ENCODE results near the gene POFUT1. TPM values are rescaled to one million over a fixed set of nuclear protein-coding genes. Genes with fewer than 3 reads are reported as not detected.

Gene POFUT1
- polyA plus RNA-seq, 2 donors: 5.2 to 7.8 TPM

DNA sequence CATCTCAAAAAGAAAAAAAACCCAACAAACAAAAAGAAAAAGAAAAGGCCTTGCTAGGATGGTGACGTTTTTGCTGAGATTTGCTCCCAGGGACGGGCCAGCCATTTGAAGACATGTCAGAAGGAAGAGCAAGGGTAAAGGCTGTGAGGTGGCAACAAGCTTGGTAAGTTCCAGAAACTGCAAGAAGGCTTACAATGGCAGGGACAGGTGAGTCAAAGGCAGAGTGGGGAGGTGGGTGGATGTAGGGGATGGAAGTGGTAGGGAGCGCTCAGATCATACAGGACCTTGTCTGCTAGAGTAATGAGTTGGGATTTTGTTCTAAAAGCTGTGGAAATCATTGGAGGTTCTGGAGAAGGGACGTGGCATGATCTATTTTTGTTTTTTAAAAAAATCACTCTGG lies 74.0 kb downstream of the POFUT1 start:
- peaks cover 0 to 2% of the 10 kb centered on the region in 2 donors for H3K36me3 ChIP-seq (ENCODE audit: control insufficient read depth in 2 of 2, insufficient read depth in 2 of 2, low read length in 1 of 2)
- H3K27me3 ChIP-seq (ENCODE audit: control insufficient read depth in 1 of 2, insufficient read depth in 2 of 2, low read length in 2 of 2): no peaks in the 10 kb centered on the region
- no peak overlapping the region for H3K27ac ChIP-seq (ENCODE audit: low read depth in 2 of 2, low read length in 1 of 2)
- no peaks in the 10 kb centered on the region for H3K9me3 ChIP-seq (ENCODE audit: control insufficient read depth in 2 of 2, insufficient read depth in 1 of 2, low read depth in 1 of 2, low read length in 1 of 2)
- 81 to 90% methylated on average over 4 of the region's 4 CpGs for WGBS, 2 donors
- no peak overlapping the region for H3K4me3 ChIP-seq (ENCODE audit: low read depth in 1 of 2, low read length in 2 of 2)
- H3K4me1 ChIP-seq (ENCODE audit: control insufficient read depth in 2 of 2, insufficient read depth in 2 of 2, low read length in 1 of 2): peaks cover 0 to 7% of the 10 kb centered on the region in 2 donors

DNA sequence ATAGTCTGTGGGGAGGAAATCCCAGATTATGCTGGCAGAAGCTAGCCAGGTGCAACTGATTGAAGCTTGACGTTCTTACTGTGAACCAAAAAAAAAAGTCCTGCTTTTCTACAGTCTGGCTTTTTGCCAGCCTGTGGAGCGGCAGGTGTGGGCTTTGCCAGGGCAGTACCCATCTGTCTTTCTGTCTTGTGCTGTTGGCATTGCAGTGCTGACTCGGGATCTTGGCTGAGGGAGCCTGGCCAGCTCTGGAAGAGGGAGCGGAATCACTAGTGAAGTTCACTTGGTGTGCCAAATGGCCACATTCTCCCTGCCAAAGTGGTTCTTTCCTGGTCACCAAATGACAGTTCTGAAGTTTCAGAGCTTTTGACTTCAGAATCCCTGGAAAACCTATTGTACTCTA lies 74.8 kb downstream of the POFUT1 start:
- no peak overlapping the region for H3K27ac ChIP-seq (ENCODE audit: low read depth in 2 of 2, low read length in 1 of 2)
- peaks cover 0 to 4% of the 10 kb centered on the region in 2 donors for H3K4me1 ChIP-seq (ENCODE audit: control insufficient read depth in 2 of 2, insufficient read depth in 2 of 2, low read length in 1 of 2)
- WGBS, 2 donors: 30 to 33% methylated on average over 4 of the region's 4 CpGs
- H3K36me3 ChIP-seq (ENCODE audit: control insufficient read depth in 2 of 2, insufficient read depth in 2 of 2, low read length in 1 of 2): peaks cover 0 to 2% of the 10 kb centered on the region in 2 donors
- H3K27me3 ChIP-seq (ENCODE audit: control insufficient read depth in 1 of 2, insufficient read depth in 2 of 2, low read length in 2 of 2): no peaks in the 10 kb centered on the region
- H3K4me3 ChIP-seq (ENCODE audit: low read depth in 1 of 2, low read length in 2 of 2): no peak overlapping the region
- no peaks in the 10 kb centered on the region for H3K9me3 ChIP-seq (ENCODE audit: control insufficient read depth in 2 of 2, insufficient read depth in 1 of 2, low read depth in 1 of 2, low read length in 1 of 2)

DNA sequence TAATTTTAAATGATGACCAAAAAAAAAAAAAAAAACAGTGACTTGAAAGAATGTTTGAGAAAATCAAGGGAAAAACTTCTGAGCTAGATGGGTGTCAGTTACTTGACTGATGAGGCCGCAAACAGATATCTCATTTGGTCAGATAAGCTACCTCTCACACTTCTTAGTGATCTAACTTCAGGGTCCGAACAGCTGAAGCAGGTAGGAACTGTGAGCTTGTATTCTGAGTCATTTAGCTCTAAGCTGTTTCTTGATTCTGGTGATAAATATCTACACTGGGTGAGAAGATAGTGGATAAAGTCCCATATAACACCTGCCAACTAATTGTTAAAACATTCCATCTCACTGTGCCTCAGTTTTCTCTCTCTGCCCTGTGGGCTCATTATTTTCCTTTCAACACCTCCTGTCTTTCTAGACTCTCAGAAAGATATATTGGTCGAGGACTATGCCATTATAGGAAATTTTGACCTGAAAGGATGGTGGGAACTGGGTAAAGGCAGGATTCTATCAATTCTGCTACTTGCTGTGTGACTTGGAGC lies 77.5 kb downstream of the POFUT1 start:
- Histone ChIP-seq H3K27ac (ENCODE audit: low read depth in 2 of 2, low read length in 1 of 2) (peak overlapping the region in 1 of 2 donors; percentile 13), H3K4me3 (ENCODE audit: low read depth in 1 of 2, low read length in 2 of 2) (no peak overlapping the region)
- WGBS, 2 donors: 56 to 64% methylated on average over 3 of the region's 3 CpGs

DNA sequence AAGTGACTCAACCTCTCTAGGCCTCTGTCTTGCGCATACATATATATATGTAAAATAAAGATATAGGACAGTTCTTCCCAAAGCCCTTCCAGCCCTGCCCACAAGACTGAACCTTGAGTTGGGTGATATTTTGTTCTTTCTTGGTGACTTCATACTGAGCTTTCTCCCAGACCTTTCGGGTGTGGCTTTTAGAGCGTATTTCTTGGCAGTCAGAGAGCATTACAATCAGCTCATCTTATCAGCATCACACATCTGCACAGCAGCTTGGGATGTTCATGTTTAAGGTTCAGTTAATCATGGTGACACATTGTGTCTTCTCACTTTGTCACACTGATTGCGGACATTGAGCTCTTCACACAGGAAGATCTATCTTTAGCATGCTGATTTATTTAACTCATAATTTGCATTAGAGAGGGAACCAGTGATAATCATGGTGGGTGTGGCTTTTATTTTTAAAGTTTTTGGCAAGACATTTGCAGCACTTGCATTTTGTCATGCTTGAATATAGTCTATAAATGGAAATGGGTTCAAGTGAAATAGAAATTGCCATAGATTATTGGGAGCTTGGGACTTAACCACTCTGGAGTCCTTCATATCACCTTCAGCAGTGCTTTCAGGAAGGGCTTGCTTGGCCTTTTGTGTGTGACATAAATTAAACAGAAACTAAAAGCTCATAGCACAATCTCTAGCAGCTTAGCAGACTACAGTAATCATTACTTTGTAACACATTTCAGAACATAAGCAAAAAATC lies 78.1 kb downstream of the POFUT1 start:
- no peak overlapping the region for H3K4me3 ChIP-seq (ENCODE audit: low read depth in 1 of 2, low read length in 2 of 2)
- H3K36me3 ChIP-seq (ENCODE audit: control insufficient read depth in 2 of 2, insufficient read depth in 2 of 2, low read length in 1 of 2): peaks cover 0 to 2% of the 10 kb centered on the region in 2 donors
- no peaks in the 10 kb centered on the region for H3K4me1 ChIP-seq (ENCODE audit: control insufficient read depth in 2 of 2, insufficient read depth in 2 of 2, low read length in 1 of 2)
- peak overlapping the region in 1 of 2 donors; percentile 13 for H3K27ac ChIP-seq (ENCODE audit: low read depth in 2 of 2, low read length in 1 of 2)
- WGBS, 2 donors: 36 to 47% methylated on average over 4 of the region's 4 CpGs
- no peaks in the 10 kb centered on the region for H3K27me3 ChIP-seq (ENCODE audit: control insufficient read depth in 1 of 2, insufficient read depth in 2 of 2, low read length in 2 of 2)
- H3K9me3 ChIP-seq (ENCODE audit: control insufficient read depth in 2 of 2, insufficient read depth in 1 of 2, low read depth in 1 of 2, low read length in 1 of 2): no peaks in the 10 kb centered on the region

More for the DNA sequence above, 77.5 kb downstream of the POFUT1 start:
- Histone ChIP-seq H3K36me3 (ENCODE audit: control insufficient read depth in 2 of 2, insufficient read depth in 2 of 2, low read length in 1 of 2) (peaks cover 0 to 2% of the 10 kb centered on the region in 2 donors), H3K4me1 (ENCODE audit: control insufficient read depth in 2 of 2, insufficient read depth in 2 of 2, low read length in 1 of 2) (no peaks in the 10 kb centered on the region), H3K9me3 (ENCODE audit: control insufficient read depth in 2 of 2, insufficient read depth in 1 of 2, low read depth in 1 of 2, low read length in 1 of 2) (no peaks in the 10 kb centered on the region), H3K27me3 (ENCODE audit: control insufficient read depth in 1 of 2, insufficient read depth in 2 of 2, low read length in 2 of 2) (no peaks in the 10 kb centered on the region)

DNA sequence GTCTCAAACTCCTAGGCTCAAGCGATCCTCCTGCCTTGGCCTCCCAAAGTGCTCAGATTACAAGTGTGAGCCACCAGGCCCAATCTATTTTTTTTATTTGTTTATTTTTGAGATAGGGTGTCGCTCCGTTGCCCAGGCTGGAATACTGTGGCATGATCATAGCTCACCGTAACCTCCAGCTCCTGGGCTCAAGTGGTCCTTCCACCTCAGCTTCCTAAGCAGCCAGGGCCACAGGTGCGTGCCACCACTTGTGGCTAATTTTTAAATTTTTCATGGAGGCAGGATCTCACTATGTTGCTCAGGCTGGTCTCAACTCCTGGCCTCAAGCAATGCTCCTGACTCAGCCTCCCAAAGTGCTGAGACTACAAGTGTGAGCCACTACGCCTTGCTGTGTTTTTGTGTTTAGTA lies 79.6 kb downstream of the POFUT1 start:
- no peaks in the 10 kb centered on the region for H3K36me3 ChIP-seq (ENCODE audit: control insufficient read depth in 2 of 2, insufficient read depth in 2 of 2, low read length in 1 of 2)
- 90 to 97% methylated on average over 6 of the region's 6 CpGs for WGBS, 2 donors
- H3K27ac ChIP-seq (ENCODE audit: low read depth in 2 of 2, low read length in 1 of 2): no peak overlapping the region
- no peaks in the 10 kb centered on the region for H3K4me1 ChIP-seq (ENCODE audit: control insufficient read depth in 2 of 2, insufficient read depth in 2 of 2, low read length in 1 of 2)
- no peaks in the 10 kb centered on the region for H3K27me3 ChIP-seq (ENCODE audit: control insufficient read depth in 1 of 2, insufficient read depth in 2 of 2, low read length in 2 of 2)
- no peaks in the 10 kb centered on the region for H3K9me3 ChIP-seq (ENCODE audit: control insufficient read depth in 2 of 2, insufficient read depth in 1 of 2, low read depth in 1 of 2, low read length in 1 of 2)
- H3K4me3 ChIP-seq (ENCODE audit: low read depth in 1 of 2, low read length in 2 of 2): no peak overlapping the region

Other genes with a start within 250 kb of the POFUT1 start
- gene XKR7, start 239.7 kb upstream of the POFUT1 start, polyA plus RNA-seq: under 1 TPM in 1 of 2 donors, not detected in 1; under 0.01 TPM
- 1 to 10 TPM; 1.8 to 2.9 TPM for gene CCM2L, start 197.4 kb upstream of the POFUT1 start, polyA plus RNA-seq
- 1 to 10 TPM; 1.3 to 2.9 TPM for gene HCK, start 155.6 kb upstream of the POFUT1 start, polyA plus RNA-seq
- 10 to 100 TPM; 22.9 to 26.6 TPM for gene TM9SF4, start 98.2 kb upstream of the POFUT1 start, polyA plus RNA-seq
- 1 to 10 TPM; 4.1 to 6.4 TPM for gene PLAGL2, start 137 bp upstream of the POFUT1 start, polyA plus RNA-seq
- gene KIF3B, start 69.8 kb downstream of the POFUT1 start, polyA plus RNA-seq: 1 to 10 TPM; 2.6 to 4.5 TPM
- gene ASXL1, start 150.5 kb downstream of the POFUT1 start, polyA plus RNA-seq: 10 to 100 TPM; 13.3 to 19.7 TPM

All from esophagus (tissue), 2 donors.